MCF 10A (cell line): ENCODE measurements around the gene B9D2. TPM values are rescaled to one million over a fixed set of nuclear protein-coding genes. Genes with fewer than 3 reads are reported as not detected.

Experiments used
- BruUV-seq: library from RNA; stranded (reverse); fragments of 400-500 nt; replicated peaks from 2 replicates; lab custom pipeline; 2021; lab: Mats Ljungman, UMichigan
- CTCF ChIA-PET: fragments of 300-600 bp; sonication (Branson Sonifier 250); formaldehyde crosslinking; extraction: SDS; loops from one replicate; lab custom pipeline; 2021; ENCODE audit warnings: antibody characterized with exemption, inconsistent platforms; lab: Yijun Ruan, JAX
- POLR2A ChIA-PET: fragments of 300-600, 350-650 bp; sonication (Branson Sonifier 250); formaldehyde crosslinking; extraction: SDS; loops from one replicate; lab custom pipeline; 2020; ENCODE audit warnings: antibody characterized with exemption, inconsistent platforms; lab: Yijun Ruan, JAX
- DNase-seq: peaks from one replicate; pipeline ENCODE4 v3.0.0-alpha.2; 2018; ENCODE audit not compliant: unreplicated experiment
- H3K27ac Mint-ChIP-seq: one replicate; pipeline ENCODE4 v1.8.0; 2022; ENCODE audit warnings: mild to moderate bottlenecking, low read depth, mixed read lengths; ENCODE audit not compliant: unreplicated experiment
- H3K27me3 Mint-ChIP-seq: one replicate; pipeline ENCODE4 v1.8.0; 2022; ENCODE audit warnings: mixed read lengths; ENCODE audit not compliant: insufficient read depth, unreplicated experiment
- H3K36me3 Mint-ChIP-seq: one replicate; pipeline ENCODE4 v1.8.0; 2022; ENCODE audit warnings: mild to moderate bottlenecking, moderate library complexity, mixed read lengths; ENCODE audit not compliant: insufficient read depth, unreplicated experiment
- H3K4me1 Mint-ChIP-seq: one replicate; pipeline ENCODE4 v1.8.0; 2022; ENCODE audit warnings: mixed read lengths; ENCODE audit not compliant: insufficient read depth, unreplicated experiment
- H3K4me3 Mint-ChIP-seq: one replicate; pipeline ENCODE4 v1.8.0; 2022; ENCODE audit warnings: mild to moderate bottlenecking, moderate library complexity, mixed read lengths; ENCODE audit not compliant: unreplicated experiment
- H3K9me3 Mint-ChIP-seq: one replicate; pipeline ENCODE4 v1.8.0; 2022; ENCODE audit warnings: mixed read lengths; ENCODE audit not compliant: unreplicated experiment
- intact Hi-C: fragments of 100-400 bp; cut with micrococcal nuclease; formaldehyde crosslinking; loops from 2 replicates; pipeline ENCODE4 v1.14.1; 2022
- total RNA-seq: library from RNA; stranded (reverse); gene quantifications from 2 replicates; pipeline ENCODE4 v1.2.3, GENCODE V29; 2022
- TF ChIP-seq, protein P1 (sequence below): fragments of 200-600 bp; IDR thresholded peaks from one replicate; pipeline ENCODE4 v1.8.0; 2022; ENCODE audit warnings: antibody characterized with exemption, mild to moderate bottlenecking; ENCODE audit not compliant: unreplicated experiment

B9D2 gene
- total RNA-seq, 1 experiment from 2014 or later, result 5.7 TPM

DNA sequence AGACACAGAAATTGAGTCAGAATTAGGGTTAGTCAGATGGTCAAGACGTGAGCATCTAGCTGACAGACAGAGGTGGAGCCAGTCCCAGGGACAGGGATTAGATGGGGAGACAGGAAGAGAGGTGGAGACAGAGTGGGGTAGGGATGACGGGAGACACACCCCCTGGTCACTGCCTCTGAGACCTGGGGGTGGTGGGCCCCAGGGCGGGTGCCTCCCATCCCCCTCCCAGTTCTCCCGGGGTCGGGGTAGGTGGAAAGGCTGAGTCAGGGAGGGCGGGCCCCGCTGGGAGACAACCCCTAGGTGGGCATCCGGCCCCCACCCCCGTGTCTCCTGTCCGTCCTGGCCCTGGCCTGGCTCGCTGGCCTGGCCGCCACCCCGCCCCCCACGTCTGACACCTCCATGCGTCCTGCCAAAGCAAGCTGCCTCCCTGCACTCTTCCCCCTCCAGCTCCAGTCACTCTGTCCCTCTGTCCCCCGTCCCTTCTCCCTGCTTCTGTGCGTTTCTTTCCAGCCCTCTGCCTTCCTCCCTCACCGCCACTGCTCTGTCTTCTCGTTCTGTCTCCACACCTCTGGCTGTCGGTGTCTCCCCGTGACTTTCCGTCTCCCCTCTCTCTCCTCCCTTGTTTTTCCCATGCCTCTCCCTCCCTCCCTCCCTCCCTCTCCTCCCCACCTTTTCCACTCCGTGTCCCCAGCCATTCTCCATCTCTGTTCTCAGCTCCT, 38.9 kb downstream of the B9D2 start:
- Mint-ChIP-seq H3K27ac (peak overlapping the region; percentile 7), H3K27me3 (no peaks in the 10 kb centered on the region), H3K9me3 (no peaks in the 10 kb centered on the region), H3K4me3 (peak overlapping the region; percentile 30), H3K4me1 (peaks cover 51% of the 10 kb centered on the region), H3K36me3 (peaks cover 25% of the 10 kb centered on the region)
- CTCF ChIA-PET, result interaction anchor here (0.5 to 0.7 kb wide), 2 partner anchors 27 to 71 kb away, joined by 3 read pairs; no protein-coding TSS in a partner anchor
- peak; percentile 79 for DNase-seq
- intact Hi-C loops, result loop anchor here (10.0 kb wide), 1 partner anchor 250 kb away; the partner anchor contains the start of gene CEACAM21
- POLR2A ChIA-PET, result interaction anchor here (0.7 to 1.4 kb wide), 6 partner anchors 11 to 604 kb away, joined by 3 to 5 read pairs (median 3); no protein-coding TSS in a partner anchor
- TF ChIP-seq, protein P1, sequence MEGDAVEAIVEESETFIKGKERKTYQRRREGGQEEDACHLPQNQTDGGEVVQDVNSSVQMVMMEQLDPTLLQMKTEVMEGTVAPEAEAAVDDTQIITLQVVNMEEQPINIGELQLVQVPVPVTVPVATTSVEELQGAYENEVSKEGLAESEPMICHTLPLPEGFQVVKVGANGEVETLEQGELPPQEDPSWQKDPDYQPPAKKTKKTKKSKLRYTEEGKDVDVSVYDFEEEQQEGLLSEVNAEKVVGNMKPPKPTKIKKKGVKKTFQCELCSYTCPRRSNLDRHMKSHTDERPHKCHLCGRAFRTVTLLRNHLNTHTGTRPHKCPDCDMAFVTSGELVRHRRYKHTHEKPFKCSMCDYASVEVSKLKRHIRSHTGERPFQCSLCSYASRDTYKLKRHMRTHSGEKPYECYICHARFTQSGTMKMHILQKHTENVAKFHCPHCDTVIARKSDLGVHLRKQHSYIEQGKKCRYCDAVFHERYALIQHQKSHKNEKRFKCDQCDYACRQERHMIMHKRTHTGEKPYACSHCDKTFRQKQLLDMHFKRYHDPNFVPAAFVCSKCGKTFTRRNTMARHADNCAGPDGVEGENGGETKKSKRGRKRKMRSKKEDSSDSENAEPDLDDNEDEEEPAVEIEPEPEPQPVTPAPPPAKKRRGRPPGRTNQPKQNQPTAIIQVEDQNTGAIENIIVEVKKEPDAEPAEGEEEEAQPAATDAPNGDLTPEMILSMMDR, result no peak
- no TSS peak for BruUV-seq

DNA sequence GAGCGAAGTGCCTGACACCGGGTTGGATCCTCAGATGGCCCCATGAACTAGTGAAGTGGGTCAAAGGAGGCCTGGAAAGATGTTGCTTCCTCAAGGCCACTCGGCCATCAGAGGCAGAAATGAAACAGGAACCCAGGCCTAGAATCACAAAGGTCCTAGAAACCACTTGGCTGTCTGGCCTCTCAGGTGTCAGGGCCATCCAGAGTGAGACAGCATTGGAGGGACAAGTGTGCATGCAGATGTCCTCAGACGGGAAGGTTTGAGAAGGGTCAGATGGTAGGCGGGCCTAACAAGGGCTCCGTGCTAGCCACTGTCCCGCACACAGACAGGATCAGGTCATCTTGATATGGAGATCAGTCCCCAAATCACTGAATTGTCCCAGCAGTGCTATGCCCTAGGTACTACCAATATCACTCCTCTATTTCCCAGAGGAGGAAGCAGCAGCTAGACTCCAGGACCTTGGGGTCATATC, 39.7 kb downstream of the B9D2 start:
- Mint-ChIP-seq H3K36me3 (peaks cover 31% of the 10 kb centered on the region), H3K4me1 (peaks cover 51% of the 10 kb centered on the region), H3K27me3 (no peaks in the 10 kb centered on the region), H3K4me3 (no peak overlapping the region), H3K27ac (peak overlapping the region; percentile 7), H3K9me3 (no peaks in the 10 kb centered on the region)
- ChIA-PET CTCF (interaction anchor here (0.7 to 3.6 kb wide), 3 partner anchors 16 to 244 kb away, joined by 3 to 14 read pairs (median 3); no protein-coding TSS in a partner anchor), POLR2A (interaction anchor here (0.6 to 1.4 kb wide), 5 partner anchors 15 to 322 kb away, joined by 3 to 5 read pairs (median 3); no protein-coding TSS in a partner anchor)
- TF ChIP-seq, protein P1, result no peak
- BruUV-seq, result TSS peak; percentile 27
- no peak for DNase-seq
- intact Hi-C loops, result loop anchor here (10.0 kb wide), 1 partner anchor 251 kb away; the partner anchor contains the start of gene CEACAM21

DNA sequence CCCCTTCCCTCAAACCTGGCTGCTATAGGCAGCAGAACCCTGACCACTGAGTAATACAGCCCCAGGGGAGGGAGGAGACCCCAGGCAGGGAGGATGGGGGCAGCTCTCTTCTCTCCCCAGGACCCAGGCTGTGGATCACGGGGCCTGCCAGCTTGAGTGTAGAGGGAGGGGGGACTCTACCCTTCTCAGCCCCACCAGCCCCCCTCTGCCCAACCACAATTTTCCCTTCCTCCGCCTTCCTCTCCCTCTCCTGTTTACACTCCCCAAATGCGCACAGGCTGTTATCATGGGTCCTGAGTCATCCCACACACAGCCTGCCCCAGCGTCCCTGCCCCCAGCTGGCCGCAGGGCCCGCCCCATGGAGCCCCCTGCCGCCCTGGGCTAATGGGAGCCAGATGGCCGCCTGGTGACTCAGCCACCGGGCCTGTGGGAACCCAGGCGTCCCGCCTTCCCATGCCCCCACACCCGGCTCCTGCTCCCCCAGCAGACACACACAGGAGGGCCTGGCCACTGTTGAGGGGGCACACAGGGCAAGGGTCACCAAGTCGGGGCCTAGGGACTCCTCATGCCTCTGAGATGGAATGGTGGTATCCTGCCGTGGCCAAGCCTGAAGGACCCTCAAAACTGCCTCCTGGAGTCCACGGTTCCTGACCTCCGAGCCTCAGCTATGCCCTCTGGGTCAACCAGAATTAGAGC, 40.4 kb downstream of the B9D2 start:
- Mint-ChIP-seq H3K9me3 (no peaks in the 10 kb centered on the region), H3K4me1 (peaks cover 45% of the 10 kb centered on the region), H3K27ac (peak overlapping the region; percentile 7), H3K4me3 (no peak overlapping the region), H3K27me3 (no peaks in the 10 kb centered on the region), H3K36me3 (peaks cover 38% of the 10 kb centered on the region)
- BruUV-seq, result no TSS peak
- peak; percentile 82 for DNase-seq
- TF ChIP-seq, protein P1, result no peak
- ChIA-PET CTCF (interaction anchor here (0.6 to 3.6 kb wide), 3 partner anchors 15 to 245 kb away, joined by 3 to 14 read pairs (median 3); no protein-coding TSS in a partner anchor), POLR2A (interaction anchor here (0.6 to 1.1 kb wide), 3 partner anchors 13 to 323 kb away, joined by 3 to 5 read pairs (median 4); no protein-coding TSS in a partner anchor)
- intact Hi-C loops, result loop anchor here (10.0 kb wide), 1 partner anchor 251 kb away; the partner anchor contains the start of gene CEACAM21
